ENCODE results near the gene ARRDC5. TPM values are rescaled to one million over a fixed set of nuclear protein-coding genes. Genes with fewer than 3 reads are reported as not detected.
"Not testable (repeated sequence)": the region's sequence is repeated elsewhere in the genome, so short reads cannot be mapped to it uniquely, and the experiment has no call there.

The ARRDC5 gene
- total RNA-seq, 1 experiment from 2014 or later: not detected

- DNase-seq (ENCODE audit: low read depth): no peak
- in situ Hi-C loops (cut with HindIII; ENCODE audit: low pct_unique_long_range_greater_than_20kb, low sequenced_read_pairs): no loop called here
Observed at GRCh38 chr19:4847190-4847973, 55.3 kb downstream of the ARRDC5 start.

GRCh38 chr19:4845975-4846374 lies 56.7 kb downstream of the ARRDC5 start:
- in situ Hi-C loops (cut with HindIII; ENCODE audit: low pct_unique_long_range_greater_than_20kb, low sequenced_read_pairs): not testable (repeated sequence)
- DNase-seq (ENCODE audit: low read depth): peak; percentile 92

- DNase-seq (ENCODE audit: low read depth): peak; percentile 95
- in situ Hi-C loops (cut with HindIII; ENCODE audit: low pct_unique_long_range_greater_than_20kb, low sequenced_read_pairs): no loop called here
Observed at GRCh38 chr19:4844348-4845179, 58.1 kb downstream of the ARRDC5 start.

GRCh38 chr19:4843647-4843965 lies 59.1 kb downstream of the ARRDC5 start:
- in situ Hi-C loops (cut with HindIII; ENCODE audit: low pct_unique_long_range_greater_than_20kb, low sequenced_read_pairs): no loop called here
- DNase-seq (ENCODE audit: low read depth): no peak

Other genes starting within 250 kb of the ARRDC5 start
- gene MYDGF, start 232.6 kb downstream of the ARRDC5 start, total RNA-seq (2014; rRNA removed; shearing (Covaris generic); ENCODE audit: low replicate concordance): 379 and 415 TPM in 2 replicates
- gene DPP9, start 179.1 kb downstream of the ARRDC5 start, total RNA-seq (2014; rRNA removed; shearing (Covaris generic); ENCODE audit: low replicate concordance): 36.6 and 64.2 TPM in 2 replicates
- gene FEM1A, start 111.2 kb downstream of the ARRDC5 start, total RNA-seq (2014; rRNA removed; shearing (Covaris generic); ENCODE audit: low replicate concordance): 10.5 and 13.3 TPM in 2 replicates
- 2.6 and 10.5 TPM in 2 replicates for gene TICAM1, start 71.2 kb downstream of the ARRDC5 start, total RNA-seq (2014; rRNA removed; shearing (Covaris generic); ENCODE audit: low replicate concordance)
- 320 and 387 TPM in 2 replicates for gene PLIN3, start 35.2 kb downstream of the ARRDC5 start, total RNA-seq (2014; rRNA removed; shearing (Covaris generic); ENCODE audit: low replicate concordance)
- 64.8 and 65.6 TPM in 2 replicates for gene UHRF1, start 6.6 kb upstream of the ARRDC5 start, total RNA-seq (2014; rRNA removed; shearing (Covaris generic); ENCODE audit: low replicate concordance)
- 21.0 and 29.2 TPM in 2 replicates for gene KDM4B, start 66.2 kb upstream of the ARRDC5 start, total RNA-seq (2014; rRNA removed; shearing (Covaris generic); ENCODE audit: low replicate concordance)

All from Caki2 (cell line).